GM18907 (cell line): ENCODE measurements around the gene ITGB2.

Experiments
- ATAC-seq: cut with Tn5 transposase; IDR thresholded peaks from one replicate; pipeline ENCODE4 v1.9.1; 2021; ENCODE audit warnings: mild to moderate bottlenecking, moderate library complexity; ENCODE audit not compliant: unreplicated experiment

The ITGB2 gene

GRCh38 chr21:44955798-44956175 lies 35.1 kb upstream of the ITGB2 start:
- ATAC-seq, result no peak

DNA sequence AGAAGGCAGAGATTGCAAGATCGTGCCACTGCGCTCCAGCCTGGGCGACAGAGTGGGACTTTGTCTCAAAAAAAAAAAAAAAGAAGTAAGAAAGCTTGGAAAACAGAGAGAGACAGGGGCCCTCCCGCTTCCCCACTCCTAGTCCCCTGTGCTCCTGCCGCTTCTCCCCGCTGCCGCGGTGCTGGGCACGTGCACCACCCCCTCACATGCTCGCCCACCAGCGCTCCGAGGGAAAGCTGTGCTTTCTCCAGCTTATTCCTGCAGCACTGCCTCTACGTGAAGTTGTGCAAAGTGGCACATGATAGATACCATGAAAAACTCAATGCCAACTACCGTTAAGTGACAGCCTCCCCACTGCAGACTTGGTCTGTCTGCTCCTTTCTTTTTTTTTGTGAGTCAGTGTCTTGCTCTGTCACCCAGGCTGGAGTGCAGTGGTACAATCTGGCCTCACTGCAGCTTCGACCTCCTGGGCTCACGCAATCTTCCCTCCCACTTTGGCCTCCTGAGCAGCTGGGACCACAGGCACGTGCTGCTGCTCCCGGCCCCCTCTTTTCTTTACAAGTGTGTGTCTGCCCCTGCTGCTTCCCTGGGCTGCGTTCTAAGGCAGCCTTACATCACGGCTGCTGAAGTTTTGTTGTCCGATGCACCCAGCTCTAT lies 34.6 kb upstream of the ITGB2 start:
- no peak for ATAC-seq

- ATAC-seq, result no peak
These were observed 33.6 kb upstream of the ITGB2 start for GRCh38 chr21:44954281-44954771.

GRCh38 chr21:44953628-44954021 lies 32.9 kb upstream of the ITGB2 start:
- ATAC-seq, result no peak

GRCh38 chr21:44952929-44953627 lies 32.4 kb upstream of the ITGB2 start:
- ATAC-seq, result no peak

- ATAC-seq, result no peak
These were observed 31.6 kb upstream of the ITGB2 start for GRCh38 chr21:44952116-44952928.

GRCh38 chr21:44951186-44951915 lies 30.7 kb upstream of the ITGB2 start:
- no peak for ATAC-seq

DNA sequence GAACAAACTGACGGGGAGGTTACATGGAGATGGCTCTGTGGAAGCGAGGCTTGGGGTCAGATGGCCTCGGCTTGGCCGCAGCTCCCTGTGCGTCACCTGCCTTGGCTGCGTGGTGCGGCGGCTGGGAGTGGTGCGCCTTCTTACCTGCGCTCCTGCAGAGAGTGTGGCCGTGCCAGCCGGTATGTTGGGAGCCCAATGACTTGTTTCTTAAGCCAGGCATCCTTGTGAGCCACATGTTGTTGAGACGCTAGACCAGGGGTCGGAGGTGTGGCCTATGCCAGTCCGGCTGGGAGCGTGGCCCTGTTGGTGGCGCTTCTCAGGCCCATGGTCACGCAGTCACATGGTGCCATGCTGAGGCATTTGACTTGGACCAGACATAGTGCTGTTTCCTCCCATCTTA lies 29.7 kb upstream of the ITGB2 start:
- no peak for ATAC-seq

DNA sequence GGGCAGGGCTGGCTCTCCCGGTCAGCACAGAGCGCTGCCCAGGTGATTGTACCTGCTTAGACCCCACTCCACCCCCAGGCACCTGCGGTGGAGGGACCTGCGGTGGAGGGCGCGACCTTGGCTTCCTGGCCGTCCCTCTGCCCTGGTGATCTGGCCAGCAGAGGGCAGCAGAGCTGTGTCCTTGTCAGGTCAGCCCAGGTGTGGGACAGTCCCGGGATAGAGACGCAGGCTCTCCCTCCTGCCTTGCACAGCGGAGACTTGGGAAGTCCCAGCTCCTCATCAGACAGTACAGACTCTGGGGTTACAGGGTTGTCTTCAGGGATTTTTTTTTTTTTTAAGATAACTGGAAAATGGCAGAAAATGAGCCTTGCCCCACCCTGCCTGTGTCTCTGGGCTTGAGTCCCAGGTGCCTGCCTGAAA lies 29.1 kb upstream of the ITGB2 start:
- no peak for ATAC-seq

GRCh38 chr21:44949161-44949778 lies 28.6 kb upstream of the ITGB2 start:
- no peak for ATAC-seq

DNA sequence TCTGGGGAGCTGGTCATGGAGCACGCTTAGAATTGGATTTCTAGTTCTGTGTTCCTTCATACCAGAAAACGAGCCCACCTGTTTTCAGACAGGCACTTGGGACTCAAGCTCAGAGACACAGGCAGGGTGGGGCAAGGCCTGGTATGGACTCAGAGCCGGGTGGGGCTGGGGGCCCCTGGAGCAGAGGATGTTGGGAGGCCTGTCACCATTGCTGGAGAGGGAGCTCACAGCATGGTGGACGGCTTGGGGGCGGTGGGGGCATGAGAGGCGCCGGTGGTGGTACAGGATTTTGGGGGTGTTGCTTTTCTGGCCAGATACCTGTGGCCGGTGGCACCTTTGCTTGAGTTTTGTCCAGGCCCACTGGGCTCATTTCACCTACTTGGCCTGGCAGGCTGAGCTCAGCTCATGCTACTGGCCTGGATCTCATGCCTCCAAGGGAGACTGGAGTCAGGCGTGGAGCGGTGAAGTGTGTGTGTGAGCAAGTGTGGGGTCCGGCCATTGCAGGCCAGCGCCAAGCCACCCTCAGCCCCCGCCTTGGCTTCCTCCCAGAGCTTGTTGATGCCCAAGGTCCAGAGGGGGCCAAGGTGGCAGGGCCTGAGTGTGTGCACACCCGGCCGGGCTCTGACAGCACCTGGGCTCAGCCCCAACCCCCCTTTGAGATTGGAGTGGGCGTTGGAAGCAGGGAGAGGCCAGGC lies 27.9 kb upstream of the ITGB2 start:
- ATAC-seq, result no peak

- ATAC-seq, result no peak
These were observed 27.2 kb upstream of the ITGB2 start for GRCh38 chr21:44947930-44948331.

DNA sequence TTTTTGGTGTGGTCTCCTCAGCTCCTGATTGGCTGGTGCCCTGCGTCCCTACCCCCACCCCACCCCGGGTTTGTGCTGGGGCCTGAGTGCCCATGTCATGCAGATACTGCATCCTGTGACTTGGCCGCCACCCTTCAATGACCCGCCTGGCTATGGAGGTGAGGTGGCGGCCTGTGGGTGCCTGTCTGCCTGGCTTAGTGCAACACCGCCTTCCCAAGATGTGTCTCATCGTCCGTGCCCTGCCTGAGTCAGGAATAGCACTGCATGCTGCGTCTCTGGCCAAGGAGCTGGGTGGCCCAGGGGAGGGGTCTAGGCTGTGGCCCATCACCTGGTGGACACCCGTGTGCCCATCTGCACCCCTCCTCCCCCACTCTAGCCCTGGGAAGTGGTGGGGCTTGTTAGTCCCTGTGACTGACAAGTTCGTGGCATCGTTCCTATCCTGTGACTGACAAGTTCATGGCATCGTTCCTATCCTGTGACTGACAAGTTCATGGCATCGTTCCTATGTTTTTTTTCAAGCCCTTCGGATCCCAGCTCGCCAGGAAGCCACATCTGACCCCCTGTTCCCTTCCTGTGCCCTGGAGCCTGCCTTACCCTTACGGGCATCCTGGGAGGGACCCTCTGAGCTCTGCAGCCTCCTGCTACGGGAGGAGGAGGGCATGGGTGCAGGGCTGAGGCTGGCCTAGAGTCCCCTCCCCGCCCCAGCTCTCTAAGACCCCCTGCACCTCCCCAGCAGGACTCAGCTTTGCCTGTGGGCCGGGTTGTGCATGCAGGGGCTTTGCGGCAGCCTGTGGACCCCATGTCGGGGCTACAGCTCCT lies 26.6 kb upstream of the ITGB2 start:
- ATAC-seq, result no peak

DNA sequence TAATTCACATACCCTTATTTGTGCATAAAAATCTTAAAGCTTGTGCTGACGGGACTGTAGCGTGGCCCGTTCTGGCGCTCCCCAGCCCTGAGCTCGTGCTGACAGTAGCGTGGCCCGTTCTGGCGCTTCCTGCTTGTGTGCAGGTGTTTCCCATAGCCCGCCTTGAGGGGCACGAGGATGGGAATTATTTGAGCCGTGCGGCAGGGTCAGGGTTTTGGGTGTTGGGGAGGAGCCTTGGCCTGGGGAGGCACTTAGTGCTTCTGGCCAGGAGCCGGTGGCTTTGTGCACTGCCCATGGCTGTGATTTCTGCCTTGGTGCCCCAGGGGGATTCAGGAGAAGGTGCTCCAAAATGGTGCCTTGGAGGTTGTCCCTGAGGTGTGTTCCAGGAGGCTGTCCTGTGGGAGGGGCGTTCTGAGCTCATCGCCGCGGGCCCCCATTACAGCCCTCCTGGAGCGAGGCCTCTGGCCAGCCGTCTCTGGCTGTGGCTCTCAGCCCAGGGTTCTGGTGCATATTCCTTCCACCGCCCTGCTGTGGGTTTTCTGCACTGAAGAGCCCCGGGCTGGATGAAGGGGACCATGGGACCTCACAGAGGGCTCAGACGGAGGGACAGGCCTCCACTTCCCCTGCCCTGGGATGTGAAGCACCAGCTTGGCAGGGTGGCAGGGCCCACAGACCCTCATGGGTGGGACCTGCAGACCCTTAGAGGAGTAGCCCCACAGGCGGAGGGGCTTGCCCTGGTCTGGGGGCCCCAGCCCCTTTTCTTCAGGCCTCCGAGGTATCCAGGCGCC lies 25.7 kb upstream of the ITGB2 start:
- no peak for ATAC-seq

DNA sequence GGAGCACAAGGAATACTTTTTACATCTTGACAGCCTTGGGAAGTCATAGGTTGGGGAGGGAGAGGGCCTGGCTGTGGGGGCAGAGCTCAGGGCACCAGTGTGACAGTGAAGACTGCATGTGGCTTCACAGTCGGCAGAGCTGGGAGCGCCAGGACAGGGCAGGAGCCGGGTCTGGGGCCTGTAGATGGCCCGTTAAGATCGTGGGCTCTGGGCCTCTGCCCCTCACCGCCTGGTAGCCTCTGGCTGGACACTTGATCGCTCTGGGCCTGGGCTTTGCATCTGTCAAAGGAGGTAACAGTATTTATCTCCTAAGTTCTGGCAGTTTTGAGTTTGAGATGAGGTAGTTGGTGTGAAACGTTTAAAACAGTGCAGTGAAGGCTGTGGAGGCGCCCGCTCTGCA lies 23.9 kb upstream of the ITGB2 start:
- ATAC-seq, result no peak

DNA sequence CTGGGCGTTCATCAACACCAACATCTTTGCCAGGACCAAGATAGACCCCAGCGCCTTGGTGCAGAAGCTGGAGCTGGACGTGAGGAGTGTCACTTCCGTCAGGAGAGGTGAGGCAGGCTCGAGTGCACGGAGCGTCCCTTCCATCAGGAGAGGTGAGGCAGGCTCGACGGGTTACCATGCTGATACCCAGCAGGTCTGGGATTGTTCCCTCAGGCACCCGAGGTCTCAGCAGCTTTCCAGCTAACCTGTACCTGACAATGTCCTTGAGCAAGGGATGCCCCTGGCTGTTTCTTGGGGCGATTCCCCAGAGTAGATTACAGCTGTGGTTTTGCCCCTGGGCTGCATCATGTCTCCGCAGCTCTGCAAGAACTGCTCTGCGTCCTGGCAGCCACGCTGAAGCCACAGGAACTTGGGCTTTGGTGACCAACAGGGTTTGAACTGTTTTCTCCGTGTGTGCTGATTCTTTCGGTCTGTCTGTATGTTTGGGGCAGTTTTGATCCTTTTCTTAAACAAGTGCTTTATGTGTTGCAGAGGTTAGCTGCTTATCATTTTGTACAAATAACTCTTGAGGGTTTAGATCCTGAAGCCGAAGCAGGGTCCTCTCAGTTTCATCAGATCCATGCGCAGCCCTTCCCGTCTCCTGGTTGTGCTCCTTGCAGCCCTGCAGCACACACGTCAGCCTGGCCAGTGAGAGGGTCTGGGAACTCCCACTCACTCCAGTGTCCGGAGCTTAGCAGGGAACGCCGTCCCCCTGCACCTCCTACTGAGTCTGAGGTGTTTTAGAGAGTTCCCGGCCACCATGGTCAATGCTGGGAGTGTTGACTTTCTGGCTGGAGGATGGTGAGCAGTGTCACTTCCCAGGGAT lies 23.2 kb upstream of the ITGB2 start:
- ATAC-seq, result no peak

- ATAC-seq, result no peak
These were observed 22.4 kb upstream of the ITGB2 start for GRCh38 chr21:44943005-44943685.
